Pulmonary artery endothelial cell (primary cell): ENCODE data around the gene IGFL4. TPM values are rescaled to one million over a fixed set of nuclear protein-coding genes. Genes with fewer than 3 reads are reported as not detected.
"Not testable (repeated sequence)": the region's sequence is repeated elsewhere in the genome, so short reads cannot be mapped to it uniquely, and the experiment has no call there.

Experiments
- DNase-seq: peaks from one replicate; pipeline ENCODE4 v3.0.0-alpha.2; 2011; ENCODE audit warnings: low read depth, low spot score
- total RNA-seq: library from RNA; depleted of rRNA; stranded (reverse); fragments of >200 nt; gene quantifications from 2 replicates; pipeline ENCODE4 v1.2.3, GENCODE V29; 2014

IGFL4 gene
- 0.07 TPM in 1 of 2 replicates, not detected in the other for total RNA-seq

GRCh38 chr19:46040952-46041500 is at the start of gene IGFL4:
Gene IGFL4, minus strand, starts transcription at chr19:46041002. Its CDS starts 40 bp downstream, at chr19:46040962.
- DNase-seq: no peak

- DNase-seq: no peak
These were observed 49.6 kb upstream of the IGFL4 start for GRCh38 chr19:46090444-46090843.

- no peak for DNase-seq
These were observed 48.6 kb upstream of the IGFL4 start for GRCh38 chr19:46089432-46089831.

- DNase-seq: no peak
These were observed 47.3 kb upstream of the IGFL4 start for GRCh38 chr19:46088101-46088500.

- no peak for DNase-seq
These were observed 45.1 kb upstream of the IGFL4 start for GRCh38 chr19:46085888-46086287.

- DNase-seq: no peak
These were observed 41.9 kb upstream of the IGFL4 start for GRCh38 chr19:46082728-46083050.

GRCh38 chr19:46081928-46082727 is 41.3 kb upstream of the IGFL4 start:
- no peak for DNase-seq

- DNase-seq: no peak
These were observed 39.8 kb upstream of the IGFL4 start for GRCh38 chr19:46080561-46080960.

GRCh38 chr19:46079576-46079975 is 38.8 kb upstream of the IGFL4 start:
- no peak for DNase-seq

- DNase-seq: not testable (repeated sequence)
These were observed 38.0 kb upstream of the IGFL4 start for GRCh38 chr19:46078573-46079332.

GRCh38 chr19:46077815-46078167 is 37.0 kb upstream of the IGFL4 start:
- DNase-seq: no peak

GRCh38 chr19:46076951-46077814 is 36.4 kb upstream of the IGFL4 start:
- DNase-seq: peak; percentile 48

GRCh38 chr19:46076031-46076880 is 35.5 kb upstream of the IGFL4 start:
- DNase-seq: no peak

GRCh38 chr19:46073268-46073922 is 32.6 kb upstream of the IGFL4 start:
- no peak for DNase-seq

- DNase-seq: peak; percentile 86
These were observed 29.1 kb upstream of the IGFL4 start for GRCh38 chr19:46069806-46070341.

GRCh38 chr19:46068345-46069258 is 27.8 kb upstream of the IGFL4 start:
- DNase-seq: peak; percentile 50

- DNase-seq: no peak
These were observed 26.9 kb upstream of the IGFL4 start for GRCh38 chr19:46067691-46068090.

GRCh38 chr19:46066471-46066870 is 25.7 kb upstream of the IGFL4 start:
- no peak for DNase-seq
